GM23248 (cell line): ENCODE data around the gene ABCG1.

Source experiments
- EZH2 ChIP-seq: fragments of 200-600 bp; sonication (generic); IDR thresholded peaks from 2 replicates; pipeline ENCODE4 v1.6.1; 2018; ENCODE audit warnings: antibody characterized with exemption, mild to moderate bottlenecking; ENCODE audit not compliant: insufficient read depth, poor library complexity, severe bottlenecking
- EZH2phosphoT487 ChIP-seq: fragments of 200-600 bp; sonication (generic); IDR thresholded peaks from 2 replicates; pipeline ENCODE4 v1.6.1; 2018; ENCODE audit warnings: antibody characterized with exemption, moderate library complexity, mild to moderate bottlenecking, low read depth; ENCODE audit not compliant: insufficient read depth

DNA sequence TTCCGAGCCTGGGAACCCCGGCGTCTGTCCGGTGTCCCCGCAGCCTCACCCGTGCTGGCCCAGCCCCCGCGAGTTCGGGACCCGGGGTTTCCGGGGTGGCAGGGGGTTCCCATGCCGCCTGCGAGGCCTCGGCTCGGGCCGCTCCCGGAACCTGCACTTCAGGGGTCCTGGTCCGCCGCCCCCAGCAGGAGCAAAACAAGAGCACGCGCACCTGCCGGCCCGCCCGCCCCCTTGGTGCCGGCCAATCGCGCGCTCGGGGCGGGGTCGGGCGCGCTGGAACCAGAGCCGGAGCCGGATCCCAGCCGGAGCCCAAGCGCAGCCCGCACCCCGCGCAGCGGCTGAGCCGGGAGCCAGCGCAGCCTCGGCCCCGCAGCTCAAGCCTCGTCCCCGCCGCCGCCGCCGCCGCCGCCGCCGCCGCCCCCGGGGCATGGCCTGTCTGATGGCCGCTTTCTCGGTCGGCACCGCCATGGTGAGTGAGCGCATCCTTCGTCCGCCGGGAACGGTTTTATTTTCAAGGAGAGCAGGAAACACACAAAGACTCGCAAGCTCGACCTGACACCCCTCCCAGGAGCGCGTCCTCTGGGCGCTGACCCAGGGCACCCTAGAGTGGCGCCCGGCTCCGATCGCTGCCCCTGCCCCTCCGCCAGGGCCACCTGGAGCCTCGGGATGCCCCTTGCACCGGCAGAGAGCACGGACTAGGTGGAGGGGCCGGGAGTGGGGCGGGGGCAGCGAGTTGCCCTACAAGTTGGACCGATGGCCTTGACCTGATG lies at the start of gene ABCG1:
- TF ChIP-seq EZH2 (no peak), EZH2phosphoT487 (0 out of 2 replicates have a peak, but pooled peaks have one; percentile 18)
